Right cardiac atrium (tissue), 5 donors: ENCODE data around the gene HAGH. TPM values are rescaled to one million over a fixed set of nuclear protein-coding genes. Genes with fewer than 3 reads are reported as not detected.

Experiments
- ATAC-seq, 2 donors: fragments of 200-7000 bp; cut with Tn5 transposase; one replicate each; pipeline versions ENCODE4 v1.8.0 to v1.9.1; 2020; ENCODE audit warnings: moderate library complexity in 2 of 2, mild to moderate bottlenecking in 1 of 2
- DNase-seq, 3 donors: peaks; one replicate each; pipeline ENCODE4 v3.0.0-alpha.2; 2020
- H3K27ac ChIP-seq: one replicate; pipeline ENCODE4 v1.5.1; 2013; ENCODE audit warnings: mild to moderate bottlenecking, low read length, control low read depth, moderate library complexity
- H3K27me3 ChIP-seq: one replicate; pipeline ENCODE4 v1.6.1; 2013; ENCODE audit not compliant: control insufficient read depth, insufficient read depth
- H3K4me1 ChIP-seq: one replicate; pipeline ENCODE4 v1.6.1; 2013; ENCODE audit warnings: low read length; ENCODE audit not compliant: control insufficient read depth, insufficient read depth
- H3K4me3 ChIP-seq: one replicate; pipeline ENCODE4 v1.5.1; 2013; ENCODE audit warnings: low read length, control low read depth
- H3K9me3 ChIP-seq: one replicate; pipeline ENCODE4 v1.6.1; 2013; ENCODE audit warnings: low read length; ENCODE audit not compliant: control insufficient read depth
- WGBS: extraction: QIAGEN DNeasy Blood & Tissue Kit; methylation state at CpG from one replicate; pipeline ENCODE4 v1.1.7; 2013; 5-methylcytosine and 5-hydroxymethylcytosine counted together
- intact Hi-C, 4 donors: fragments of 100-400 bp; cut with DNase I; formaldehyde crosslinking; loops; one replicate each; pipeline versions ENCODE4 v1.11.0 to v1.14.0; 2022 to 2023
- polyA plus RNA-seq: library from polyadenylated mRNA; stranded (reverse); fragments of 200-250 nt; gene quantifications from one replicate; pipeline ENCODE4 v1.2.3, GENCODE V29; 2013
- total RNA-seq, 4 donors: library from RNA; stranded (reverse); fragmentation: NEBNext Ultra II Directional; extraction: Animal tissue kit (Norgen Biotek cat#: 25700); gene quantifications; one replicate each; pipeline ENCODE4 v1.2.1, GENCODE V29; 2021
- donor health status: healthy with polysubstance abuse.
- donor health status: DM: no; HTN: yes; CAD: no.
- donor health status: DM: no; HTN: no; CAD: no.
- donor health status: DM: no; HTN: yes; CAD: no; lungs with severe emphysema.
- donor health status: DM: yes; HTN: yes; CAD: no.

The HAGH gene
- total and polyA plus RNA-seq, 5 donors = 123 to 224 (median 145) TPM

DNA sequence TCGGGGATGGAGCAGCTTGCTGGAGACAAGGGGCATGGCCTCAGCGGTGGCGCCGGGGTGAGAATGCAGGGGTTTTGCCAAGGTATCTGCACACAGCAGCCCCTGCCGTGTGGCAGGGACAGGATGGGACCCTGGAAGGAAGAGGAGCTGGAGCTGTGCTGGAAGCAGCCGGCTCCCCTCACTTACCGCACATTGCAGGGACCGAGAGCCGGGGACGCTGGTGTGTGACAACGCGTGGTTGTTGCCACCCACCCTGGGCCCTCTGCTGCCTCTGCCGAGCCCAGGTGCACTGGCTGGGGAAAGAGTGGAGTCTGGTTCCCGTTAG lies 40.8 kb downstream of the HAGH start:
- no peak for ATAC-seq
- Histone ChIP-seq H3K9me3 (no peaks in the 10 kb centered on the region), H3K27me3 (no peaks in the 10 kb centered on the region), H3K4me3 (no peak overlapping the region), H3K4me1 (peaks cover 3% of the 10 kb centered on the region), H3K27ac (no peak overlapping the region)
- DNase-seq = peak in 1 of 3 donors; percentile 55
- intact Hi-C loops = no loop called here
- 88% methylated on average over 14 of the region's 14 CpGs for WGBS

GRCh38 chr16:1784977-1785845 lies 41.4 kb downstream of the HAGH start:
- H3K27me3 ChIP-seq = no peaks in the 10 kb centered on the region
- 87% methylated on average over 26 of the region's 26 CpGs for WGBS
- ATAC-seq (no peak), DNase-seq (peak in 2 of 3 donors; percentile 22 to 47)
- H3K4me1 ChIP-seq = peaks cover 3% of the 10 kb centered on the region
- no peaks in the 10 kb centered on the region for H3K9me3 ChIP-seq
- intact Hi-C loops = no loop called here
- no peak overlapping the region for H3K27ac ChIP-seq
- H3K4me3 ChIP-seq = no peak overlapping the region

- H3K4me1 ChIP-seq = peaks cover 3% of the 10 kb centered on the region
Observed at GRCh38 chr16:1782408-1783264, 44.0 kb downstream of the HAGH start, which contains the start of the genes NUBP2 and SPSB3. Gene NUBP2 (plus strand): TSS chr16:1782960. CDS start chr16:1783021, 61 bp downstream. Gene SPSB3 (minus strand): TSS chr16:1782571. CDS start chr16:1781483, 1,088 bp downstream.

DNA sequence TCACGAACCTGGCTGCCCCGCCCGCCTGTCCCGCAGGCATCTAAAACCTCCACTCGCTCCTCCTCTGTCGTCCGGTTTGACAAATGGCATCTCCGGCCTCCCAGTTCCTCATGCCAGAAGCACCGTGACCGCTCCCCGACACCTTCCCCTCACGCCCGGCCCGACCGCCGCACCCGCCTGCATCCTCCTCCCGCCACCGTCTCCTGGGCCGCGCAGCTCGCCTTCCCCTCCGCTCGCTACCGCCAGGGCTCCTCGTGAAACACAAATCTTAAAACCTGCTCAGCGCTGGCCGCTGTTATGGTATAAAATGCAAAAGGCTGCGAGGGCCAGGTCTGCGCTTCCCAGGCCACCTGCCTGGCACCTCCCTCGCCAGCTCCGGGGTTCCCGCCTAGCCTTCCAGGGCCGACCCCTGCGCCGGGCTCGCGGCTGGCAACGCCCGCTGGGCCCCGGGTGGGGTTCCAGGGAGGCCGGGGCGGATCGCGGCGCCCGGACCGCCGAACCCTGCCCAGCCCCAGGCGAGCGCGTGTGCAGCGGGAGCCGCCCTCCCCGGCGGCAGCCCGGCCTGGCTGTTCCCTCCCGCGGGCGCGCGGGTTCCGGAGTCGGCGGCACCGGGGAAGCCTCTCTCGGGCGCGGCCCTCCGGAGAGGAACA lies 44.7 kb downstream of the HAGH start:
- peak; percentile 0 for ATAC-seq
- H3K27ac ChIP-seq = peak overlapping the region; percentile 72
- intact Hi-C loops = no loop called here

More at GRCh38 chr16:1782408-1783264, 44.0 kb downstream of the HAGH start, which contains the start of the genes NUBP2 and SPSB3:
- no peaks in the 10 kb centered on the region for H3K27me3 ChIP-seq
- no peaks in the 10 kb centered on the region for H3K9me3 ChIP-seq
- peak within 1 kb of the TSS; percentile 72 for H3K27ac ChIP-seq
- DNase-seq (peak; percentile 100), ATAC-seq (peak; percentile 94 to 95)
- peak within 1 kb of the TSS; percentile 91 for H3K4me3 ChIP-seq
- under 1% methylated on average over 102 of the region's 102 CpGs for WGBS
- intact Hi-C loops = no loop called here

DNA sequence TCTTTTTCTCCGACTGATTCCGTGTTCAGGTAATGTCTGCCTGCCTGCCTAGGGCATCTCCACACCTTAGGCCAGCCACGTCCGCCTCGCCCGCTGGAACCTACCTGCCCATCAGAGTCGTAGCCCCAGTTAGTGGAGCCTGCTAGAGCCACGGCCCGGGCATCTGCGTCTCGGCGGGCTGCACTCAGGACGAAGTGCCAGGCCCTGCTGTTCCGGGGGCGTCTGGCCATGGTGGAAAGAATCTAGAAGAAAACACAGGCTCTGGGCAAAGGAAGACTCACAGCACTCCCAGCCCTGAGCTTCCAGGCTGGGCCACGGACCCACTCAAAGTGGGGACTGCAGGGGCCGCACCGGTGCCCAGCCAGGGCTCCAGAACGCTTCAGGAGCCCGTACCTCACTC lies 45.4 kb downstream of the HAGH start:
- H3K27ac ChIP-seq = no peak overlapping the region
- intact Hi-C loops = no loop called here
- no peak for ATAC-seq
- H3K4me1 ChIP-seq = peaks cover 3% of the 10 kb centered on the region
- peak; percentile 21 to 61 (median 43) for DNase-seq
- peak overlapping the region; percentile 91 for H3K4me3 ChIP-seq
- H3K9me3 ChIP-seq = no peaks in the 10 kb centered on the region
- WGBS = 65% methylated on average over 20 of the region's 20 CpGs
- H3K27me3 ChIP-seq = no peaks in the 10 kb centered on the region

More for the DNA sequence above, 44.7 kb downstream of the HAGH start:
- Histone ChIP-seq H3K9me3 (no peaks in the 10 kb centered on the region), H3K27me3 (no peaks in the 10 kb centered on the region), H3K4me1 (peaks cover 3% of the 10 kb centered on the region), H3K4me3 (peak overlapping the region; percentile 91)
- WGBS = under 1% methylated on average over 70 of the region's 70 CpGs
- DNase-seq = peak in 2 of 3 donors; percentile 34 to 73

DNA sequence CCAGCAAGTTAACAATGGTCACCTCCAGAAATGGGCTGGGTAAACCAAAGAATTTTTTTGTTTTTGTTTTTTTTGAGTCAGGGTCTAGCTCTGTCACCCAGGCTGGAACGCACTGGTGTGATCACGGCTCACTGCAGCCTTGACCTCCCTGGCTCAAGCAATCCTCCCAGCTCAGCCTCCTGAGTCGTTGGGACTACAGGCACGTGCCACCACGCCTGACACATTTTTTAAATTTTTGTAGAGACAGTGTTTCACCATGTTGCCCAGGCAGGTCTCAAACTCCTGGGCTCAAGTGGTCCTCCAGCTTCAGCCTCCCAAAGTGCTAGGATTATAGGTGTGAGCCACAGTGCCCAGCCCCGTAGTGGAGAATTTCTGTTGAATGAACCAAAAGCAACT lies 46.0 kb downstream of the HAGH start:
- Histone ChIP-seq H3K9me3 (no peaks in the 10 kb centered on the region), H3K4me1 (peaks cover 3% of the 10 kb centered on the region), H3K27ac (no peak overlapping the region), H3K27me3 (no peaks in the 10 kb centered on the region), H3K4me3 (no peak overlapping the region)
- ATAC-seq = no peak
- 80% methylated on average over 6 of the region's 6 CpGs for WGBS
- intact Hi-C loops = no loop called here
- peak in 1 of 3 donors; percentile 5 for DNase-seq

DNA sequence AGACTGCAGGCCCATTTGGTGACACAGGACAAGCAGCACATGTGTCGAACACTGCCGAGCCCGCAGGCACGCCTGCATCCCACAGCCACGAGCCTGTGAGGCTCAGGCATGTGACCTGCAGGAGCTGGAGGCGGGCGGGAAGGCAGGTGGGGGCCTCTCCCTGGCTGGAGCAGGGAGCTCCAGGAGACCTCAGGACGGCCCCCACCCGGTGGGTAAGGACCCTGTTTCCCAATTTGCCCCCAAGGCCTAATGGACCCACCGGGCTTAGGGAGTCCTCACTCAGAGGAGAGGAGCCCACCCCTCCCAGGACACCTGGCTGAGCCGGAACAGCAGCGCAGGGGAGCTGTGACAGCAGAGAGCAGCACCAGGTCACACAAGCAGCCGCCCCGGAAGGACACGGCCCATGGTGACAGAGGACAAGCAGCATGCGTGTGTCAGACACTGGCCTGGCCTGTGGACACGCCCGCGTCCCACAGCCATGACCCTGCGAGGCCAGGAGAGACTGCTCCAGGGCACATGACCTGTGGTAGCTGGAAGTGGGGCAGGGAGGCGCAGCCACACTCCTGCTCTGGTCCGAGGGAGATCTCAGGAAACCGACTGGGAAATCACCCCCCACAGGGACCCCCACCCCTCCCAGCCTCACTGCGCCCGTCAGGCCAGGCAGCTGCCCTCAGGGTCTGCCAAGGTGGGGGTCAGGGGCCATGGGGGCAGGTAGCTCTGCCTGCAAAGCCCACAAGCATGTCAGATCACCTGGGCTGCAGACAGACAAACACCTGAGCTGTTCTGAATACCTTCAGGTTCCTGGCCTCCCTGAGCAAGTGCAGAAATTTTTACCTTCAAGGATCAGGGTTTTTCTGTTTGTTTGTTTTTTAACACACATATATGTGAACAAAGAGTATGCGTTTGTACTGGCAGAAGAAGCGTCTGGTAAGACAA lies 46.6 kb downstream of the HAGH start:
- no peak overlapping the region for H3K27ac ChIP-seq
- H3K4me1 ChIP-seq = peaks cover 3% of the 10 kb centered on the region
- no peaks in the 10 kb centered on the region for H3K9me3 ChIP-seq
- no peaks in the 10 kb centered on the region for H3K27me3 ChIP-seq
- intact Hi-C loops = loop anchor here in 1 of 4 donors (5.0 kb wide), 1 partner anchor 68 kb away; no protein-coding TSS in a partner anchor
- WGBS = 81% methylated on average over 27 of the region's 27 CpGs
- no peak overlapping the region for H3K4me3 ChIP-seq
- DNase-seq (peak; percentile 17 to 66 (median 65)), ATAC-seq (no peak)

- WGBS = 81% methylated on average over 8 of the region's 8 CpGs
- ATAC-seq (no peak), DNase-seq (peak in 2 of 3 donors; percentile 54 to 58)
- no peak overlapping the region for H3K27ac ChIP-seq
- intact Hi-C loops = loop anchor here in 1 of 4 donors (5.0 kb wide), 1 partner anchor 67 kb away; no protein-coding TSS in a partner anchor
- H3K4me3 ChIP-seq = no peak overlapping the region
- no peaks in the 10 kb centered on the region for H3K27me3 ChIP-seq
- H3K9me3 ChIP-seq = no peaks in the 10 kb centered on the region
- peaks cover 3% of the 10 kb centered on the region for H3K4me1 ChIP-seq
Observed at GRCh38 chr16:1779234-1779701, 47.4 kb downstream of the HAGH start.

- intact Hi-C loops = loop anchor here in 1 of 4 donors (5.0 kb wide), 1 partner anchor 66 kb away; no protein-coding TSS in a partner anchor
Observed at GRCh38 chr16:1778200-1779179, 48.1 kb downstream of the HAGH start.

More at GRCh38 chr16:1778200-1779179, 48.1 kb downstream of the HAGH start:
- Histone ChIP-seq H3K9me3 (no peaks in the 10 kb centered on the region), H3K27me3 (no peaks in the 10 kb centered on the region), H3K4me3 (no peak overlapping the region), H3K4me1 (peaks cover 8% of the 10 kb centered on the region), H3K27ac (no peak overlapping the region)
- ATAC-seq = no peak
- DNase-seq = peak in 2 of 3 donors; percentile 50 to 54
- WGBS = 84% methylated on average over 34 of the region's 34 CpGs
